SK-N-SH treated with all-trans-retinoic acid at 6 μM for 48 hours (cell line): Measurements from ENCODE around the gene IKBKE.

ENCODE experiments used
- ATAC-seq: fragments of 200-7000 bp; cut with Tn5 transposase; 3 replicates; pipeline ENCODE4 v1.9.1; 2020; ENCODE audit warnings: mild to moderate bottlenecking, moderate library complexity
- ARNTL ChIP-seq: fragments of 450-650 bp; formaldehyde crosslinking; IDR thresholded peaks from 2 replicates; pipeline ENCODE4 v1.5.0; 2020; ENCODE audit warnings: low read depth, mild to moderate bottlenecking, moderate library complexity, borderline replicate concordance
- BACH2 ChIP-seq: fragments of 250-450 bp; sonication (Bioruptor Pico); IDR thresholded peaks from 2 replicates; pipeline ENCODE4 v1.9.0; 2021; ENCODE audit warnings: mild to moderate bottlenecking, borderline replicate concordance
- CSDC2 ChIP-seq: fragments of 250-450 bp; sonication (Bioruptor Pico); IDR thresholded peaks from 2 replicates; pipeline ENCODE4 v1.5.0; 2020; ENCODE audit warnings: mild to moderate bottlenecking, moderate library complexity
- ESRRG ChIP-seq: fragments of 250-450 bp; sonication (Bioruptor Pico); IDR thresholded peaks from 2 replicates; pipeline ENCODE4 v1.6.1; 2021; ENCODE audit warnings: mild to moderate bottlenecking
- ISL1 ChIP-seq: fragments of 250-450 bp; sonication (Bioruptor Pico); IDR thresholded peaks from 2 replicates; pipeline ENCODE4 v2.1.2; 2022; ENCODE audit warnings: mild to moderate bottlenecking, moderate library complexity
- OSR1 ChIP-seq: fragments of 250-450 bp; sonication (Bioruptor Pico); IDR thresholded peaks from 2 replicates; pipeline ENCODE4 v1.8.0; 2022; ENCODE audit warnings: moderate library complexity, mild to moderate bottlenecking, inconsistent platforms
- PPARA ChIP-seq: fragments of 250-450 bp; sonication (Bioruptor Pico); IDR thresholded peaks from 2 replicates; pipeline ENCODE4 v1.5.0; 2020; ENCODE audit warnings: mild to moderate bottlenecking, borderline replicate concordance
- RARB ChIP-seq: fragments of 250-450 bp; sonication (Bioruptor Pico); IDR thresholded peaks from 2 replicates; pipeline ENCODE4 v1.8.0; 2021; ENCODE audit warnings: mild to moderate bottlenecking, moderate library complexity
- SNAI2 ChIP-seq: fragments of 250-450 bp; sonication (Bioruptor Pico); IDR thresholded peaks from 2 replicates; pipeline ENCODE4 v1.5.0; 2020; ENCODE audit warnings: mild to moderate bottlenecking, moderate library complexity
- TCF4 ChIP-seq: fragments of 250-450 bp; sonication (Bioruptor Pico); IDR thresholded peaks from 2 replicates; pipeline ENCODE4 v1.8.0; 2021; ENCODE audit warnings: mild to moderate bottlenecking, moderate library complexity, borderline replicate concordance
- TOX ChIP-seq: fragments of 250-450 bp; sonication (Bioruptor Pico); IDR thresholded peaks from 2 replicates; pipeline ENCODE4 v1.8.0; 2021; ENCODE audit warnings: mild to moderate bottlenecking, moderate library complexity, borderline replicate concordance
- ZC3H10 ChIP-seq: fragments of 250-450 bp; sonication (Bioruptor Pico); IDR thresholded peaks from 2 replicates; pipeline ENCODE4 v1.5.1; 2021; ENCODE audit warnings: mild to moderate bottlenecking, moderate library complexity
- ZFP3 ChIP-seq: fragments of 250-450 bp; sonication (Bioruptor Pico); IDR thresholded peaks from 2 replicates; pipeline ENCODE4 v1.5.0; 2020; ENCODE audit warnings: mild to moderate bottlenecking, moderate library complexity
- ZFP30 ChIP-seq: fragments of 450-650 bp; formaldehyde crosslinking; IDR thresholded peaks from 2 replicates; pipeline ENCODE4 v1.5.0; 2022; ENCODE audit warnings: mild to moderate bottlenecking, moderate library complexity
- ZNF565 ChIP-seq: fragments of 450-650 bp; formaldehyde crosslinking; conservative IDR thresholded peaks from 2 replicates; pipeline ENCODE4 v1.5.0; 2020; ENCODE audit warnings: low read depth, mild to moderate bottlenecking, moderate library complexity
- ZNF70 ChIP-seq: fragments of 450-650 bp; formaldehyde crosslinking; IDR thresholded peaks from 2 replicates; pipeline ENCODE4 v1.5.0; 2020; ENCODE audit warnings: mild to moderate bottlenecking, moderate library complexity
- ZNF8 ChIP-seq: fragments of 450-650 bp; formaldehyde crosslinking; IDR thresholded peaks from 2 replicates; pipeline ENCODE4 v1.5.0; 2020; ENCODE audit warnings: mild to moderate bottlenecking, moderate library complexity
- TF ChIP-seq, protein P1 (sequence below): fragments of 250-450 bp; sonication (Bioruptor Pico); IDR thresholded peaks from 2 replicates; pipeline ENCODE4 v1.5.1; 2020; ENCODE audit warnings: low read depth, mild to moderate bottlenecking, moderate library complexity
- TF ChIP-seq, protein P2 (sequence below): fragments of 250-450 bp; sonication (Bioruptor Pico); IDR thresholded peaks from 2 replicates; pipeline ENCODE4 v1.8.0; 2021; ENCODE audit warnings: low read depth, mild to moderate bottlenecking, moderate library complexity, borderline replicate concordance
- TF ChIP-seq, protein P3 (sequence below): fragments of 250-450 bp; sonication (Bioruptor Pico); IDR thresholded peaks from 2 replicates; pipeline ENCODE4 v1.5.0; 2020; ENCODE audit warnings: mild to moderate bottlenecking, moderate library complexity
- TF ChIP-seq, protein P4 (sequence below): fragments of 250-450 bp; sonication (Bioruptor Pico); IDR thresholded peaks from 2 replicates; pipeline ENCODE4 v1.5.1; 2021; ENCODE audit warnings: mild to moderate bottlenecking, moderate library complexity
- TF ChIP-seq, protein P5 (sequence below): fragments of 250-450 bp; sonication (Bioruptor Pico); IDR thresholded peaks from 2 replicates; pipeline ENCODE4 v1.8.0; 2020; ENCODE audit warnings: mild to moderate bottlenecking, moderate library complexity, borderline replicate concordance

The IKBKE gene

DNA sequence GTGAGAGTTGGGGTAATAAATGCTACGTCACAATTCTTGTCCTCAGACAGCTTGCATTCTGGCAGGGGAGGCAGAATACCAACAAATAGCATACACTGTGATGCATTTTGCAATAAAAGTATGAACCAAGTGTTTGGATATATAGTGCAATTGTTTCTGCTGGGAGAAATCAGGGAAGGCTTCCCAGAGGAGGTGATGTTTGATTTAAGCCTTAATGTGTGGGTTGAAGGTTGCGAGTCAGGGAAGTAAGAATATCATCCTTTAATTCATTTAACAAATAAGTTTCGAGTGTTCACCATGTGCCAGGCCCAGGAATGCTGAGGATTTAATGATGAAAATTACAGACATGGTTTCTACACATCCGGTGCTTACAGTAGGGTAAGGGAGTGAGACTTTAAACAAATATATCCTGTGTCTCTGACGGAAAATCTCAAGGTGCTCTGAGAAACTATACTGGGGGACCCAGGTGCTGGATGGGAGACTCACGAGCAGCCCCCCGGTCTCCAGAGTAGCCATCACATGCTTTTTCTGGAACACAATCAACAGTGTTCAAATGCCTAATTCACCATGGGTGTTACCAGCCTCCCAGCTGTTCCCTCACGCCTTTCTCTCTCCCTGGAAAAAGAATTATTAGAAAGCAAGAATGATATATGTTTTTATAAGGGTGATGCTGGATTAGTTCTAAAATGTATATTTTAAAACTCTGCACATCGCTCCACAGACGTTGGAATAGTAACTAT lies 68.8 kb downstream of the IKBKE start:
- TF ChIP-seq, protein P1, sequence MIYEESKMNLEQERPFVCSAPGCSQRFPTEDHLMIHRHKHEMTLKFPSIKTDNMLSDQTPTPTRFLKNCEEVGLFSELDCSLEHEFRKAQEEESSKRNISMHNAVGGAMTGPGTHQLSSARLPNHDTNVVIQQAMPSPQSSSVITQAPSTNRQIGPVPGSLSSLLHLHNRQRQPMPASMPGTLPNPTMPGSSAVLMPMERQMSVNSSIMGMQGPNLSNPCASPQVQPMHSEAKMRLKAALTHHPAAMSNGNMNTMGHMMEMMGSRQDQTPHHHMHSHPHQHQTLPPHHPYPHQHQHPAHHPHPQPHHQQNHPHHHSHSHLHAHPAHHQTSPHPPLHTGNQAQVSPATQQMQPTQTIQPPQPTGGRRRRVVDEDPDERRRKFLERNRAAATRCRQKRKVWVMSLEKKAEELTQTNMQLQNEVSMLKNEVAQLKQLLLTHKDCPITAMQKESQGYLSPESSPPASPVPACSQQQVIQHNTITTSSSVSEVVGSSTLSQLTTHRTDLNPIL, result no peak
- no peak for ATAC-seq

DNA sequence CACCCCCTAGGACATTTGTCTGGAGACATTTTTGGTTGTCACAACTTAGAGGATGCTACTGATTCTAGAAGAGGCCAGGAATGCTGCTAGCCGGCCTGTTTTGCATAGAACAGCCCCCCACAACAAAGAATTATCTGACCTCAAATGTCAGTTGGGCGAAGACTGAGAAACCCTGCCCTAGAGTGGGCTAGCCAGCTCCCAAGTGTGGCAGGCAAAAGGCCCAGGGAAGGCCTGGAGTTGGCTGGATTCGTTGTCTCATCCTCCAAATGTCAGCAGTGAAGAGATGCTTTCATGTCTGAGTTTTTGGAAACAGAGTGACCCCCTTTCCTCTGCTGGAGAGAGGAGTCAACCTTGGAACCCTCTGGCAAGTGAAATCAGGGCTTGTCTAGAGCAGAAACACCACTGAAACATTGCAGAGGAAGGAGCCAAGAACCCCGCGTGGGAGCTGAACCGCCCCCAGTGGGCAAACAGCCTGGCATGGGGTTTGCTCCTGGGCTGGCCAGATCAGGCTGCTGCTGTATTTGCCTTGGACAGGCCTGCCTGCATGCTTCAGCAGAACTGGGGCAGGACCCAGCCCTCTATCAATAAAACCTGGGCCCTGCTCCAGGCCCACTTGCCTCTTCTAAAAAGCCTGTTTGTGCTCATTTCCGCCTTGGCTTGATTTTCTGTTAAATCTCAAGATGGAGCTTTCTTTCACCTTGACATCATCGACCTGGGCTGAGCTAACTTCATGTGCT lies 69.9 kb downstream of the IKBKE start:
- TF ChIP-seq CSDC2 (CRISPR knock-in tag) (no peak), ZFP3 (CRISPR knock-in tag) (no peak), ZFP30 (no peak), TCF4 (no peak), OSR1 (CRISPR knock-in tag) (no peak), BACH2 (no peak), ZC3H10 (CRISPR knock-in tag) (no peak), RARB (CRISPR knock-in tag) (no peak), ZNF565 (CRISPR knock-in tag) (no peak), ZNF8 (CRISPR knock-in tag) (no peak), ARNTL (CRISPR knock-in tag) (no peak), ZNF70 (CRISPR knock-in tag) (no peak), SNAI2 (no peak), TOX (no peak), ESRRG (CRISPR knock-in tag) (no peak), ISL1 (no peak)
- TF ChIP-seq, protein P2, sequence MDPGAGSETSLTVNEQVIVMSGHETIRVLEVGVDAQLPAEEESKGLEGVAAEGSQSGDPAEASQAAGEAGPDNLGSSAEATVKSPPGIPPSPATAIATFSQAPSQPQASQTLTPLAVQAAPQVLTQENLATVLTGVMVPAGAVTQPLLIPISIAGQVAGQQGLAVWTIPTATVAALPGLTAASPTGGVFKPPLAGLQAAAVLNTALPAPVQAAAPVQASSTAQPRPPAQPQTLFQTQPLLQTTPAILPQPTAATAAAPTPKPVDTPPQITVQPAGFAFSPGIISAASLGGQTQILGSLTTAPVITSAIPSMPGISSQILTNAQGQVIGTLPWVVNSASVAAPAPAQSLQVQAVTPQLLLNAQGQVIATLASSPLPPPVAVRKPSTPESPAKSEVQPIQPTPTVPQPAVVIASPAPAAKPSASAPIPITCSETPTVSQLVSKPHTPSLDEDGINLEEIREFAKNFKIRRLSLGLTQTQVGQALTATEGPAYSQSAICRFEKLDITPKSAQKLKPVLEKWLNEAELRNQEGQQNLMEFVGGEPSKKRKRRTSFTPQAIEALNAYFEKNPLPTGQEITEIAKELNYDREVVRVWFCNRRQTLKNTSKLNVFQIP, result no peak
- TF ChIP-seq, protein P3, sequence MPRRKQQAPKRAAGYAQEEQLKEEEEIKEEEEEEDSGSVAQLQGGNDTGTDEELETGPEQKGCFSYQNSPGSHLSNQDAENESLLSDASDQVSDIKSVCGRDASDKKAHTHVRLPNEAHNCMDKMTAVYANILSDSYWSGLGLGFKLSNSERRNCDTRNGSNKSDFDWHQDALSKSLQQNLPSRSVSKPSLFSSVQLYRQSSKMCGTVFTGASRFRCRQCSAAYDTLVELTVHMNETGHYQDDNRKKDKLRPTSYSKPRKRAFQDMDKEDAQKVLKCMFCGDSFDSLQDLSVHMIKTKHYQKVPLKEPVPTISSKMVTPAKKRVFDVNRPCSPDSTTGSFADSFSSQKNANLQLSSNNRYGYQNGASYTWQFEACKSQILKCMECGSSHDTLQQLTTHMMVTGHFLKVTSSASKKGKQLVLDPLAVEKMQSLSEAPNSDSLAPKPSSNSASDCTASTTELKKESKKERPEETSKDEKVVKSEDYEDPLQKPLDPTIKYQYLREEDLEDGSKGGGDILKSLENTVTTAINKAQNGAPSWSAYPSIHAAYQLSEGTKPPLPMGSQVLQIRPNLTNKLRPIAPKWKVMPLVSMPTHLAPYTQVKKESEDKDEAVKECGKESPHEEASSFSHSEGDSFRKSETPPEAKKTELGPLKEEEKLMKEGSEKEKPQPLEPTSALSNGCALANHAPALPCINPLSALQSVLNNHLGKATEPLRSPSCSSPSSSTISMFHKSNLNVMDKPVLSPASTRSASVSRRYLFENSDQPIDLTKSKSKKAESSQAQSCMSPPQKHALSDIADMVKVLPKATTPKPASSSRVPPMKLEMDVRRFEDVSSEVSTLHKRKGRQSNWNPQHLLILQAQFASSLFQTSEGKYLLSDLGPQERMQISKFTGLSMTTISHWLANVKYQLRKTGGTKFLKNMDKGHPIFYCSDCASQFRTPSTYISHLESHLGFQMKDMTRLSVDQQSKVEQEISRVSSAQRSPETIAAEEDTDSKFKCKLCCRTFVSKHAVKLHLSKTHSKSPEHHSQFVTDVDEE (CRISPR knock-in tag), result no peak
- TF ChIP-seq, protein P4, sequence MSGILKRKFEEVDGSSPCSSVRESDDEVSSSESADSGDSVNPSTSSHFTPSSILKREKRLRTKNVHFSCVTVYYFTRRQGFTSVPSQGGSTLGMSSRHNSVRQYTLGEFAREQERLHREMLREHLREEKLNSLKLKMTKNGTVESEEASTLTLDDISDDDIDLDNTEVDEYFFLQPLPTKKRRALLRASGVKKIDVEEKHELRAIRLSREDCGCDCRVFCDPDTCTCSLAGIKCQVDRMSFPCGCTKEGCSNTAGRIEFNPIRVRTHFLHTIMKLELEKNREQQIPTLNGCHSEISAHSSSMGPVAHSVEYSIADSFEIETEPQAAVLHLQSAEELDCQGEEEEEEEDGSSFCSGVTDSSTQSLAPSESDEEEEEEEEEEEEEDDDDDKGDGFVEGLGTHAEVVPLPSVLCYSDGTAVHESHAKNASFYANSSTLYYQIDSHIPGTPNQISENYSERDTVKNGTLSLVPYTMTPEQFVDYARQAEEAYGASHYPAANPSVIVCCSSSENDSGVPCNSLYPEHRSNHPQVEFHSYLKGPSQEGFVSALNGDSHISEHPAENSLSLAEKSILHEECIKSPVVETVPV (CRISPR knock-in tag), result no peak
- TF ChIP-seq, protein P5, sequence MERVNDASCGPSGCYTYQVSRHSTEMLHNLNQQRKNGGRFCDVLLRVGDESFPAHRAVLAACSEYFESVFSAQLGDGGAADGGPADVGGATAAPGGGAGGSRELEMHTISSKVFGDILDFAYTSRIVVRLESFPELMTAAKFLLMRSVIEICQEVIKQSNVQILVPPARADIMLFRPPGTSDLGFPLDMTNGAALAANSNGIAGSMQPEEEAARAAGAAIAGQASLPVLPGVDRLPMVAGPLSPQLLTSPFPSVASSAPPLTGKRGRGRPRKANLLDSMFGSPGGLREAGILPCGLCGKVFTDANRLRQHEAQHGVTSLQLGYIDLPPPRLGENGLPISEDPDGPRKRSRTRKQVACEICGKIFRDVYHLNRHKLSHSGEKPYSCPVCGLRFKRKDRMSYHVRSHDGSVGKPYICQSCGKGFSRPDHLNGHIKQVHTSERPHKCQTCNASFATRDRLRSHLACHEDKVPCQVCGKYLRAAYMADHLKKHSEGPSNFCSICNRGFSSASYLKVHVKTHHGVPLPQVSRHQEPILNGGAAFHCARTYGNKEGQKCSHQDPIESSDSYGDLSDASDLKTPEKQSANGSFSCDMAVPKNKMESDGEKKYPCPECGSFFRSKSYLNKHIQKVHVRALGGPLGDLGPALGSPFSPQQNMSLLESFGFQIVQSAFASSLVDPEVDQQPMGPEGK (CRISPR knock-in tag), result no peak
- no peak for ATAC-seq

DNA sequence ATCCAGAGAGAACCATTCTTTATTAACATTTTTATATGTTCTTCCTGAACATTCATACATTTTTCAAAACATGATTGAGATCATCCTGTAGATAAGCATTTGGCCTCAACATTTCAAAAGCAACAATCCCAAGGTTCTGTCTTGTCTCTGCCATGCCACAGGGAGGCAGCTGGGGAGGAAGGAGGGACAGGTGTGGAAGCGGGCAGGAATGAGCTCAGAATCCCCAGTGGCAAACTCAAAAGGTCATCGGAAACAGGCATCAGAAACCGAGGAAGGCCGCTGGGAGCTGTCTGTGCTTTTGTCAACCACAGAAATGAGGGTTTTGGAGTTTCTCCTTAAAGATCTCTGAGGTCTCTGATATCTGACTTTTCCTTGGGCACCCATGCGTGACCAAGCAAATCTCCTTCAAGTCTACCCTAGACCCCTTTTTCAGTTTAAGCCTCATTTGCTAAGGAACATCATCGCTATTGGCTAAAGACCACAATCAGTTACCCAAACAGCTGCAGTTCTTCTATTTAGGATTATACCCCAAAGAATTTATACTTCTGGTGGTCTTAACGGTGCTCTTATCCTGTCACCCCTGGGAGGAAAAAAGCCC lies 71.1 kb downstream of the IKBKE start:
- TF ChIP-seq, protein P5 (CRISPR knock-in tag), result no peak
- no peak for TF ChIP-seq ZC3H10 (CRISPR knock-in tag)
- TF ChIP-seq ZFP3 (CRISPR knock-in tag), result no peak
- no peak for TF ChIP-seq ZNF565 (CRISPR knock-in tag)
- TF ChIP-seq ZNF8 (CRISPR knock-in tag), result no peak
- TF ChIP-seq, protein P4 (CRISPR knock-in tag), result no peak
- TF ChIP-seq TCF4, result no peak
- TF ChIP-seq RARB (CRISPR knock-in tag), result no peak
- no peak for TF ChIP-seq PPARA (CRISPR knock-in tag)
- ATAC-seq, result no peak
